HCT116 (cell line): ENCODE data around the gene AHI1.

Experiments used
- EZH2 ChIP-seq: fragments of 200-600 bp; sonication (generic); IDR thresholded peaks from 2 replicates; pipeline ENCODE4 v1.6.1; 2017; ENCODE audit warnings: antibody characterized with exemption, mixed run types
- FOSL1 ChIP-seq: IDR thresholded peaks from 2 replicates; pipeline ENCODE4 v1.6.1; 2012; ENCODE audit warnings: low read depth
- POLR2A ChIP-seq: IDR thresholded peaks from 2 replicates; pipeline ENCODE4 v1.7.0; 2011; ENCODE audit warnings: borderline replicate concordance; ENCODE audit not compliant: insufficient read depth, insufficient read length; ENCODE audit errors: extremely low read depth
- TF ChIP-seq, protein P1 (sequence below), 3 experiments: fragments of 200-600 bp in 1 of 3; sonication (generic) in 1 of 3; IDR thresholded peaks in 2 of 3; conservative IDR thresholded peaks in 1 of 3; 2 replicates each; pipeline ENCODE4 v1.5.1; 2012 to 2017; ENCODE audit warnings: low read depth in 2 of 3, low read length in 2 of 3, antibody characterized with exemption in 1 of 3, borderline replicate concordance in 1 of 3, control low read depth in 1 of 3, mild to moderate bottlenecking in 1 of 3, mixed read lengths in 1 of 3, mixed run types in 1 of 3, moderate library complexity in 1 of 3; ENCODE audit not compliant: insufficient read depth in 1 of 3

DNA sequence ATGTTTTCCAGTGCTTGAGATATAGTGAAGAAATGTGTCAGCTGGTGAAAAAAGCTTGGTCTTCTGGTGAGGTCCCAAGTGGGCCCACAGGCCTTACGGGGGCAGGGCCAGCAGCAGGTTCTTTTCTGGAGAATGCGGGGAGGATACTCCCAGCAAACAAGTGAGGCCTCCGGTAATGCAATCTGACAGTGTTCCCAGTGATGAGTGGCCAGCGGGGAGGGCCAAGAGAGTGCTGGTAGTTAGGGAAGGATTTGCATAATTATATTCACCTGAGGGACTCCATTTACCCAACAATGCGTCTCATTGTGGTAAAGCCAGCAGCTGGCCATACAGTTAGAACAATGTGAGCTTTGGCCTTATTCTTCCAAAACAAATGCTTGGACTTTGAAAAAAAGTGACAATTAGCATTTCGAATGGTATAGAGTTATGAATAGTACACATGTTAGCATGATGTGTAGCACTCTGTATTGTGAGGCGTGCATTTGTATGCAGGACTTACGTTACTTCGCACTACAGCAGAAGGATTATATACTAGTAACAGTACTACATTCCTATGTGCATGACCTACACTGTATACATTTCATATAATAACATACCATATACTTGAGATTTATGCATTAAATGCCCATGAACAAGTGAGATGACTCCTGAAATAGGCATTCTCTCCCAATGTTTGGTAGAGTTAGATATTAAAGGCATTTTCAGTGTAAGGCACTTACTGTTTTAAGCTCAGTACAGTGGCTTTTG lies 246.6 kb downstream of the AHI1 start:
- TF ChIP-seq FOSL1 (no peak), POLR2A (no peak), EZH2 (no peak)
- TF ChIP-seq, protein P1, sequence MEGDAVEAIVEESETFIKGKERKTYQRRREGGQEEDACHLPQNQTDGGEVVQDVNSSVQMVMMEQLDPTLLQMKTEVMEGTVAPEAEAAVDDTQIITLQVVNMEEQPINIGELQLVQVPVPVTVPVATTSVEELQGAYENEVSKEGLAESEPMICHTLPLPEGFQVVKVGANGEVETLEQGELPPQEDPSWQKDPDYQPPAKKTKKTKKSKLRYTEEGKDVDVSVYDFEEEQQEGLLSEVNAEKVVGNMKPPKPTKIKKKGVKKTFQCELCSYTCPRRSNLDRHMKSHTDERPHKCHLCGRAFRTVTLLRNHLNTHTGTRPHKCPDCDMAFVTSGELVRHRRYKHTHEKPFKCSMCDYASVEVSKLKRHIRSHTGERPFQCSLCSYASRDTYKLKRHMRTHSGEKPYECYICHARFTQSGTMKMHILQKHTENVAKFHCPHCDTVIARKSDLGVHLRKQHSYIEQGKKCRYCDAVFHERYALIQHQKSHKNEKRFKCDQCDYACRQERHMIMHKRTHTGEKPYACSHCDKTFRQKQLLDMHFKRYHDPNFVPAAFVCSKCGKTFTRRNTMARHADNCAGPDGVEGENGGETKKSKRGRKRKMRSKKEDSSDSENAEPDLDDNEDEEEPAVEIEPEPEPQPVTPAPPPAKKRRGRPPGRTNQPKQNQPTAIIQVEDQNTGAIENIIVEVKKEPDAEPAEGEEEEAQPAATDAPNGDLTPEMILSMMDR (IDR thresholded peaks at IDR 0.05 in 2 of 3, conservative IDR thresholded peaks at IDR 0.05 in 1 of 3; ENCODE audit: borderline replicate concordance in 1 of 3, insufficient read depth in 1 of 3, low read depth in 2 of 3, low read length in 2 of 3) = no peak
